Ishikawa (cell line): ENCODE data around the gene P2RY12.

Experiments used
- CEBPB ChIP-seq: IDR thresholded peaks from 2 replicates; pipeline ENCODE4 v1.6.1; 2012
- CREB1 ChIP-seq: IDR thresholded peaks from 2 replicates; pipeline ENCODE4 v1.6.1; 2012; ENCODE audit warnings: low read depth
- EGR1 ChIP-seq: IDR thresholded peaks from 2 replicates; pipeline ENCODE4 v1.6.1; 2012
- EP300 ChIP-seq: IDR thresholded peaks from 2 replicates; pipeline ENCODE4 v1.6.1; 2012; ENCODE audit warnings: borderline replicate concordance
- FOXM1 ChIP-seq: IDR thresholded peaks from 2 replicates; pipeline ENCODE4 v1.6.1; 2012; ENCODE audit warnings: low read depth, borderline replicate concordance
- MAX ChIP-seq: IDR thresholded peaks from 2 replicates; pipeline ENCODE4 v1.6.1; 2012
- NFIC ChIP-seq: IDR thresholded peaks from 2 replicates; pipeline ENCODE4 v1.6.1; 2012
- RAD21 ChIP-seq: IDR thresholded peaks from 2 replicates; pipeline ENCODE4 v1.6.1; 2012; ENCODE audit warnings: low read depth
- REST ChIP-seq: IDR thresholded peaks from 2 replicates; pipeline ENCODE4 v1.6.1; 2012; ENCODE audit warnings: low read depth, mild to moderate bottlenecking
- TAF1 ChIP-seq: IDR thresholded peaks from 2 replicates; pipeline ENCODE4 v1.6.1; 2012; ENCODE audit warnings: low read depth, mild to moderate bottlenecking
- TCF12 ChIP-seq: IDR thresholded peaks from 2 replicates; pipeline ENCODE4 v1.6.1; 2012; ENCODE audit warnings: low read depth
- TEAD4 ChIP-seq: IDR thresholded peaks from 2 replicates; pipeline ENCODE4 v1.6.1; 2012
- USF1 ChIP-seq: IDR thresholded peaks from 2 replicates; pipeline ENCODE4 v1.6.1; 2012
- YY1 ChIP-seq: IDR thresholded peaks from 2 replicates; pipeline ENCODE4 v1.6.1; 2012; ENCODE audit warnings: low read depth
- ZBTB7A ChIP-seq: IDR thresholded peaks from 2 replicates; pipeline ENCODE4 v1.6.1; 2012; ENCODE audit warnings: low read depth

Gene P2RY12

GRCh38 chr3:151301787-151302186 is 82.8 kb downstream of the P2RY12 start:
- TF ChIP-seq EGR1: no peak
- TF ChIP-seq CREB1: no peak
- TF ChIP-seq TEAD4: no peak
- TF ChIP-seq REST: no peak
- no peak for TF ChIP-seq NFIC
- no peak for TF ChIP-seq CEBPB
- TF ChIP-seq YY1: no peak
- no peak for TF ChIP-seq TAF1
- no peak for TF ChIP-seq USF1
- no peak for TF ChIP-seq RAD21
- no peak for TF ChIP-seq MAX
- no peak for TF ChIP-seq EP300

GRCh38 chr3:151300539-151300938 is 84.0 kb downstream of the P2RY12 start:
- TF ChIP-seq EP300 (no peak), TEAD4 (no peak), YY1 (no peak), TAF1 (no peak), NFIC (no peak), ZBTB7A (no peak), FOXM1 (no peak), CEBPB (no peak), EGR1 (no peak), REST (no peak), MAX (no peak), USF1 (no peak), TCF12 (no peak), CREB1 (no peak)

GRCh38 chr3:151299006-151299405 is 85.5 kb downstream of the P2RY12 start:
- no peak for TF ChIP-seq YY1
- TF ChIP-seq NFIC: no peak
- no peak for TF ChIP-seq TAF1
- no peak for TF ChIP-seq TCF12
- TF ChIP-seq RAD21: no peak
- TF ChIP-seq REST: no peak
- no peak for TF ChIP-seq CEBPB
- TF ChIP-seq USF1: no peak
- TF ChIP-seq CREB1: no peak
- TF ChIP-seq FOXM1: no peak
- no peak for TF ChIP-seq EP300
- no peak for TF ChIP-seq EGR1
- TF ChIP-seq TEAD4: no peak
- TF ChIP-seq MAX: no peak
- TF ChIP-seq ZBTB7A: no peak

GRCh38 chr3:151297429-151297828 is 87.1 kb downstream of the P2RY12 start:
- TF ChIP-seq TAF1 (no peak), REST (no peak), FOXM1 (no peak)
